ENCODE results near the gene TNIP1.

Gene TNIP1

GRCh38 chr5:151064916-151065499 lies 15.8 kb downstream of the TNIP1 start:
- DNase-seq (ENCODE audit: low read depth), result no peak

GRCh38 chr5:151063142-151063989 lies 17.5 kb downstream of the TNIP1 start:
- DNase-seq (ENCODE audit: low read depth), result peak; percentile 64

- DNase-seq (ENCODE audit: low read depth), result no peak
These were observed 18.3 kb downstream of the TNIP1 start for GRCh38 chr5:151062405-151063141.

- DNase-seq (ENCODE audit: low read depth), result no peak
These were observed 20.1 kb downstream of the TNIP1 start for GRCh38 chr5:151060742-151061141.

- no peak for DNase-seq (ENCODE audit: low read depth)
These were observed 21.8 kb downstream of the TNIP1 start for GRCh38 chr5:151058891-151059489.

- no peak for DNase-seq (ENCODE audit: low read depth)
These were observed 22.5 kb downstream of the TNIP1 start for GRCh38 chr5:151058301-151058700.

GRCh38 chr5:151056379-151057325 lies 24.2 kb downstream of the TNIP1 start:
- no peak for DNase-seq (ENCODE audit: low read depth)

- no peak for DNase-seq (ENCODE audit: low read depth)
These were observed 25.5 kb downstream of the TNIP1 start for GRCh38 chr5:151055336-151055735.

GRCh38 chr5:151054709-151055108 lies 26.1 kb downstream of the TNIP1 start:
- DNase-seq (ENCODE audit: low read depth), result no peak

GRCh38 chr5:151053796-151054462 lies 26.9 kb downstream of the TNIP1 start:
- no peak for DNase-seq (ENCODE audit: low read depth)

GRCh38 chr5:151052836-151053235 lies 28.0 kb downstream of the TNIP1 start:
- DNase-seq (ENCODE audit: low read depth), result no peak

- DNase-seq (ENCODE audit: low read depth), result no peak
These were observed 28.8 kb downstream of the TNIP1 start for GRCh38 chr5:151051931-151052608.

GRCh38 chr5:151051066-151051930 lies 29.5 kb downstream of the TNIP1 start:
- no peak for DNase-seq (ENCODE audit: low read depth)

GRCh38 chr5:151048526-151048925 lies 32.3 kb downstream of the TNIP1 start:
- DNase-seq (ENCODE audit: low read depth), result no peak

- no peak for DNase-seq (ENCODE audit: low read depth)
These were observed 32.9 kb downstream of the TNIP1 start for GRCh38 chr5:151047814-151048425.

- DNase-seq (ENCODE audit: low read depth), result no peak
These were observed 38.3 kb downstream of the TNIP1 start for GRCh38 chr5:151042453-151043093.

- no peak for DNase-seq (ENCODE audit: low read depth)
These were observed 39.1 kb downstream of the TNIP1 start for GRCh38 chr5:151041577-151042268.
